Activated CD8-positive, alpha-beta T cell treated with anti-CD3 and anti-CD28 coated beads for 36 hours (primary cell): Measurements from ENCODE around the gene PARVB. TPM values are rescaled to one million over a fixed set of nuclear protein-coding genes. Genes with fewer than 3 reads are reported as not detected.

Experiments
- ATAC-seq: fragments of 200-7000 bp; cut with Tn5 transposase; one replicate; pipeline ENCODE4 v1.10.0; 2021; ENCODE audit warnings: mild to moderate bottlenecking, moderate library complexity
- CTCF ChIA-PET: fragments of 350-600 bp; sonication (Branson Sonifier 250); formaldehyde crosslinking; loops from one replicate; lab custom pipeline; 2021; ENCODE audit warnings: antibody characterized with exemption; lab: Charles Lee
- POLR2A ChIA-PET: fragments of 350-600 bp; sonication (Branson Sonifier 250); formaldehyde crosslinking; loops from one replicate; lab custom pipeline; 2021; ENCODE audit warnings: antibody characterized with exemption; lab: Charles Lee
- DNase-seq: peaks from one replicate; pipeline ENCODE4 v3.0.0-alpha.2; 2020
- H3K27ac Mint-ChIP-seq: one replicate; pipeline ENCODE4 v1.8.0; 2021; ENCODE audit warnings: mild to moderate bottlenecking, mixed read lengths
- H3K27me3 Mint-ChIP-seq: one replicate; pipeline ENCODE4 v1.8.0; 2021; ENCODE audit warnings: mixed read lengths
- H3K36me3 Mint-ChIP-seq: one replicate; pipeline ENCODE4 v1.8.0; 2021; ENCODE audit warnings: low read depth, mixed read lengths
- H3K4me1 Mint-ChIP-seq: one replicate; pipeline ENCODE4 v1.8.0; 2021; ENCODE audit warnings: low read depth, mixed read lengths
- H3K4me3 Mint-ChIP-seq: one replicate; pipeline ENCODE4 v1.8.0; 2021; ENCODE audit warnings: mild to moderate bottlenecking, moderate library complexity, mixed read lengths
- H3K9me3 Mint-ChIP-seq: one replicate; pipeline ENCODE4 v1.8.0; 2021; ENCODE audit warnings: mixed read lengths
- intact Hi-C: fragments of 100-400 bp; cut with micrococcal nuclease; formaldehyde crosslinking; loops from one replicate; pipeline ENCODE4 v1.10.0; 2022
- total RNA-seq, 2 experiments: library from RNA; stranded (reverse); gene quantifications; one replicate each; pipeline ENCODE4 v1.2.3, GENCODE V29; 2021
- TF ChIP-seq, protein P1 (sequence below): fragments of 200-600 bp; IDR thresholded peaks from one replicate; pipeline ENCODE4 v1.8.0; 2022; ENCODE audit warnings: antibody characterized with exemption, mild to moderate bottlenecking

Gene PARVB, protein sequence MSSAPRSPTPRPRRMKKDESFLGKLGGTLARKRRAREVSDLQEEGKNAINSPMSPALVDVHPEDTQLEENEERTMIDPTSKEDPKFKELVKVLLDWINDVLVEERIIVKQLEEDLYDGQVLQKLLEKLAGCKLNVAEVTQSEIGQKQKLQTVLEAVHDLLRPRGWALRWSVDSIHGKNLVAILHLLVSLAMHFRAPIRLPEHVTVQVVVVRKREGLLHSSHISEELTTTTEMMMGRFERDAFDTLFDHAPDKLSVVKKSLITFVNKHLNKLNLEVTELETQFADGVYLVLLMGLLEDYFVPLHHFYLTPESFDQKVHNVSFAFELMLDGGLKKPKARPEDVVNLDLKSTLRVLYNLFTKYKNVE
- 10 to 100 TPM; 71.0 to 73.1 TPM for total RNA-seq

DNA sequence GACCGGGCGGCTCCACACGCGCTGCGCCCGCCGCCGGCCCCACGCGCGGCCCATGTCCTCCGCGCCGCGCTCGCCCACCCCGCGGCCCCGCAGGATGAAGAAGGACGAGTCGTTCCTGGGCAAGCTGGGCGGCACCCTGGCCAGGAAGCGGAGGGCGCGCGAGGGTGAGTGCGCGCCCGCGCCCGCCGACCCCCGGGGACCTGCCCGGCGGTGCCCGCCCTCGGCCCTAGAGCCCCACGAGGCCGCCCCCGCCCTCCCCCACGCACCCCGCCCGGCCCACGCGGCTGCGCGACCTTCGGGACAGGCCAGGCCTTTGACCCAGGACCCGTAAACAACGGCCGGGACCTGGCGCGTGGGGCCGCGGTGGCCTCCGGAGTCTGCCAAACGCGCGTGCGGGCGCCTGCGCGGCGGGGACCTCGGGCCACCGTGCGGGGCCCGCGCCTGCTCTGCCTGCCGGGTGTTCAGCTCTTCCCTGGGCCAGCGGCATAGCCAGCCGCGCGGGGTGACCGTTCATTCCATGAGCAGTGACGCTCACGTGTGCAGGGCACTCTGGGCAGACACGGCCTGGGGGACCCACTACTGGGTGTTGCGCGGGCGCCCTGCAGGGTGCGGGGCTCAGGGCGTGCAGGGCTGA, at the start of gene PARVB:
PARVB (plus strand) TSS at position 15 of the 634 bp plus-strand sequence; CDS start at position 53, 38 bp downstream.
- Mint-ChIP-seq H3K4me3 (peak within 1 kb of the TSS; percentile 89), H3K27me3 (peaks cover 7% of the 10 kb centered on the region), H3K4me1 (peaks cover 44% of the 10 kb centered on the region), H3K27ac (peak within 1 kb of the TSS; percentile 89), H3K36me3 (peaks cover 33% of the 10 kb centered on the region), H3K9me3 (no peaks in the 10 kb centered on the region)
- peak; percentile 33 for DNase-seq
- CTCF ChIA-PET = interaction anchor here (1.9 kb wide), 1 partner anchor 31 kb away, joined by 5 read pairs; no protein-coding TSS in a partner anchor
- POLR2A ChIA-PET = interaction anchor here (0.6 to 1.4 kb wide), 6 partner anchors 8 to 634 kb away, joined by 3 to 6 read pairs (median 4); no protein-coding TSS in a partner anchor
- intact Hi-C loops = no loop called here
- ATAC-seq = peak; percentile 24
- TF ChIP-seq, protein P1, sequence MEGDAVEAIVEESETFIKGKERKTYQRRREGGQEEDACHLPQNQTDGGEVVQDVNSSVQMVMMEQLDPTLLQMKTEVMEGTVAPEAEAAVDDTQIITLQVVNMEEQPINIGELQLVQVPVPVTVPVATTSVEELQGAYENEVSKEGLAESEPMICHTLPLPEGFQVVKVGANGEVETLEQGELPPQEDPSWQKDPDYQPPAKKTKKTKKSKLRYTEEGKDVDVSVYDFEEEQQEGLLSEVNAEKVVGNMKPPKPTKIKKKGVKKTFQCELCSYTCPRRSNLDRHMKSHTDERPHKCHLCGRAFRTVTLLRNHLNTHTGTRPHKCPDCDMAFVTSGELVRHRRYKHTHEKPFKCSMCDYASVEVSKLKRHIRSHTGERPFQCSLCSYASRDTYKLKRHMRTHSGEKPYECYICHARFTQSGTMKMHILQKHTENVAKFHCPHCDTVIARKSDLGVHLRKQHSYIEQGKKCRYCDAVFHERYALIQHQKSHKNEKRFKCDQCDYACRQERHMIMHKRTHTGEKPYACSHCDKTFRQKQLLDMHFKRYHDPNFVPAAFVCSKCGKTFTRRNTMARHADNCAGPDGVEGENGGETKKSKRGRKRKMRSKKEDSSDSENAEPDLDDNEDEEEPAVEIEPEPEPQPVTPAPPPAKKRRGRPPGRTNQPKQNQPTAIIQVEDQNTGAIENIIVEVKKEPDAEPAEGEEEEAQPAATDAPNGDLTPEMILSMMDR = no peak

DNA sequence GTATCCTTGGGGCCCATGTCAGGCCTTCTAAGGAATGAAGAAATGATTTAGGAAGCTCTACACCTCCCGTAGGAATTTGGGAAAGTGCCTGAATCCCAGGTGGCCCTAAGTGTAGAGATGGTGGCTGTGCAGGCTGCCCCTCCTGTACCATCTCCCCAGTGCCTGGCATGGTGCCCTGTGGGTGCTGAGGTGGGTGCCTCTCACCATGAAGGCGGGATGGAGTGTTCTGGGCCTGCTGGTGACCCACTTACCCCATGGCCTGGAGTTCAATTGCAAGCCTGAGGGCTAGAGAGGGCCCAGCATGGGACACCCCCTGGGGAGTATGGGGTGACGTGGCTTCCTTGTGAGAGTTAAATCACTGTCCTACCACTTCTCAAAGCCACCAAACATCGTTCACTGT, 49.1 kb upstream of the PARVB start:
- no peaks in the 10 kb centered on the region for H3K9me3 Mint-ChIP-seq
- H3K4me3 Mint-ChIP-seq = no peak overlapping the region
- DNase-seq = no peak
- TF ChIP-seq, protein P1 = no peak
- H3K27ac Mint-ChIP-seq = no peak overlapping the region
- ChIA-PET POLR2A (interaction anchor here (1.5 kb wide), 1 partner anchor 10 kb away, joined by 4 read pairs; no protein-coding TSS in a partner anchor), CTCF (interaction anchor here (0.7 kb wide), 1 partner anchor 19 kb away, joined by 3 read pairs; no protein-coding TSS in a partner anchor)
- H3K4me1 Mint-ChIP-seq = no peaks in the 10 kb centered on the region
- intact Hi-C loops = no loop called here
- no peaks in the 10 kb centered on the region for H3K27me3 Mint-ChIP-seq
- peaks cover 34% of the 10 kb centered on the region for H3K36me3 Mint-ChIP-seq
- no peak for ATAC-seq

DNA sequence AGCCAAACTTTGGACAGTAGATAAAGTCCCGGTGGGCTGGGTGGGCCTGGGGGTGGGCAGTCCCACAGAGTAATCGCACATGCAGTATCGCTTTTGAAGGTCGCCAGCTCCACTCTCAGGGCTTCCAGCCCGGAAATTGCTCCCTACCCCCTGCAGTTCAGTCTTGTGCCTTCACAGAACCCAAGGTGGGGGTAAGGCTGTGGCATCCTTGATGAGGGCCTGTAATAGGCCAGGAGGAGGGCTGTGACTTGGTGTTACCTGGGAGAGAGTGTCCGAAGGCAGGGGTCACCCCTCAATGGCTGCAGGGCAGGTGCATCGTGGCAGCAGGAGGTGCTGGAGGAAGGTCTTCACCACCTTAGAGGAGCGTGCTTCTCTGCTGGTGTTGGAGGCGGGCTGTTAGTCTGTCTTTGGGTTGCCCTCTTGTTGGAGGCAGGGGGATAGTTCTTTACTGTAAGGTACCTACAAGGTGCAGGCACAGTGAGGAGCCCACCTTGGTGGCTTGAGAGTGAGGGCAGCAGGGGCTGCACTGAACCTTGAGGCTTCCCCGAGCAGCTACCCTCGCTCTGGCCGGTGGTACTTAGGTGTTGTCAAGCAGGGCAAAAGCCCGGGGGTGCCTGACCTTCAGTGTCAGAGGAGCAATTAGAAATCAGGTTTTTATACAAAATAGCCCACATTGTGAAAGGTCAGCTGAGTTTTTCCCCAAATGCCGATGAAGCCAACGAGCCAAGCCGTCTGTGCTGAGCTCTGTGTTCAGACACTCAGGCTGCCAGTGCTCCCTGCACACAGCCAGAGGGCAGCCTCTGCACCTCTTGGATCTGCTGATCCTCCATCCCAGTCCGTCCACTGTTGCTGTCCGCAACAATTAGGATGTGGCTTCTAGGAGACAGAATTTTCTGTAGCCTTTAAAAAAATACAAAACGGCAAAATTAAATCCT, 47.0 kb upstream of the PARVB start:
- DNase-seq = no peak
- intact Hi-C loops = no loop called here
- TF ChIP-seq, protein P1 = no peak
- H3K27me3 Mint-ChIP-seq = no peaks in the 10 kb centered on the region
- peaks cover 39% of the 10 kb centered on the region for H3K36me3 Mint-ChIP-seq
- no peaks in the 10 kb centered on the region for H3K9me3 Mint-ChIP-seq
- H3K4me1 Mint-ChIP-seq = no peaks in the 10 kb centered on the region
- ATAC-seq = no peak
- CTCF ChIA-PET = interaction anchor here (2.6 kb wide), 1 partner anchor 16 kb away, joined by 9 read pairs; no protein-coding TSS in a partner anchor
- H3K4me3 Mint-ChIP-seq = no peak overlapping the region
- no peak overlapping the region for H3K27ac Mint-ChIP-seq
- POLR2A ChIA-PET = interaction anchor here (0.6 to 0.8 kb wide), 2 partner anchors 26 to 668 kb away, joined by 3 read pairs; no protein-coding TSS in a partner anchor

DNA sequence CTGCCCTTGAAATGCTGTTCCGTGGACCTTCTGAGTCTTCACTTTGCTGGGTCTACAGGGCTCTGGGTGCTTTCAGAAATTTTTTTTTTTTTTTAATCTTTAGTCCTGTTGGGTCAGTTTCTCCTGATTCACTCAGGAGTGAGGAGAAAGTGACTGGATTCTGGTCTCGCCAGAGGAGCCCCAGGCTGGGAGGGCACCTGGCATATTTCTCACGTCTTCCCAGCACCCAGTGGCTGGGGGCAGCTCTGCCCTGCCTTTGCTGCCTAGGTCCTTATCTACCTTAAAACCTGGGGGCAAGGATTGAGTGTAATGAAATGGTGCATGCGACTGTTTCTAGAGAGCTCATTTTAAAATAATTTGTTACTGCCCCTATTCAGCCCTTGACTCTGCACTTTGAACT, 45.5 kb upstream of the PARVB start:
- no peak overlapping the region for H3K4me3 Mint-ChIP-seq
- no peak overlapping the region for H3K27ac Mint-ChIP-seq
- peaks cover 37% of the 10 kb centered on the region for H3K36me3 Mint-ChIP-seq
- intact Hi-C loops = no loop called here
- ATAC-seq (no peak), DNase-seq (no peak)
- H3K9me3 Mint-ChIP-seq = no peaks in the 10 kb centered on the region
- TF ChIP-seq, protein P1 = no peak
- ChIA-PET CTCF (interaction anchor here (1.0 to 2.6 kb wide), 2 partner anchors 14 to 33 kb away, joined by 3 to 9 read pairs; no protein-coding TSS in a partner anchor), POLR2A (no interaction called here)
- H3K27me3 Mint-ChIP-seq = no peaks in the 10 kb centered on the region
- no peaks in the 10 kb centered on the region for H3K4me1 Mint-ChIP-seq
